Lower leg skin (tissue), 3 donors: ENCODE measurements around the gene BARX2.

Experiments
- CTCF ChIP-seq, 3 donors: fragments of 450-650 bp; IDR thresholded peaks; one replicate each; pipeline ENCODE4 v1.5.1; 2016; ENCODE audit warnings: antibody characterized with exemption in 3 of 3, mild to moderate bottlenecking in 3 of 3, moderate library complexity in 2 of 3
- POLR2A ChIP-seq, 2 donors: fragments of 450-650 bp; IDR thresholded peaks; one replicate each; pipeline ENCODE4 v1.6.1; 2016 to 2017; ENCODE audit warnings: antibody characterized with exemption in 2 of 2, mild to moderate bottlenecking in 1 of 2, moderate library complexity in 1 of 2

DNA sequence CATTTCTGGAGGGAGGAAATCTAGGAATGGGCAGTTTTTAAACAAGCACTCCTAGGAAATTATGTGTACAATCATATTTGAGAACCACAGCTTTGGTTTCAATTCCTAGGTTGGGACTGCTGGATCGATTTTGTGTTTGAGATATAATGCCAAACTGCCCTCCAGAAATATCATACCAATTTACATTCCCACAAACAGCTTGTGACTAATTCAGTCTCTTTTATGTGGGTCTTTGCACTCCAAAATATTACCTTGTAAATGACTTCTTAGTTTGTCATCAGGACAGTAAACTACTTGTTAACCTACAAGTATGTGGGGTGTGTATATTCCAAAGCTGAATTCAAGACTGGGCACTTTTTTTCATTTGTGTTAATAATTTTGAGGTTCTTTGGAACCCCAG, 9.8 kb upstream of the BARX2 start:
- no peak for TF ChIP-seq CTCF (IDR thresholded peaks at IDR 0.05)
- TF ChIP-seq POLR2A (IDR thresholded peaks at IDR 0.05): no peak
